SU-DHL-6 (cell line): ENCODE measurements around the gene GPRIN3.

Experiments
- H2AFZ ChIP-seq: fragments of 200-600 bp; sonication (generic); 2 replicates; pipeline ENCODE4 v1.6.1; 2014; ENCODE audit warnings: low read depth, mild to moderate bottlenecking, moderate library complexity, mixed read lengths, antibody characterized with exemption, low read length; ENCODE audit not compliant: severe bottlenecking
- H3F3A ChIP-seq: fragments of 200-600 bp; shearing (Covaris generic); 2 replicates; pipeline ENCODE4 v1.6.0; 2016; ENCODE audit warnings: antibody characterized with exemption, mild to moderate bottlenecking; ENCODE audit not compliant: insufficient read depth
- H3K27ac ChIP-seq: fragments of 200-600 bp; sonication (generic); 2 replicates; pipeline ENCODE4 v1.5.1; 2016; ENCODE audit warnings: low read depth, mild to moderate bottlenecking, low read length, moderate library complexity, mixed read lengths
- H3K27me3 ChIP-seq: fragments of 200-600 bp; sonication (generic), shearing (Covaris generic); 2 replicates; pipeline ENCODE4 v1.6.0; 2014; ENCODE audit warnings: mild to moderate bottlenecking, low read length
- H3K36me3 ChIP-seq: fragments of 200-600 bp; sonication (generic); 2 replicates; pipeline ENCODE4 v1.6.1; 2014; ENCODE audit warnings: mild to moderate bottlenecking, low read length, mixed read lengths
- H3K4me2 ChIP-seq: fragments of 300-600, 200-600 bp; shearing (Covaris generic), sonication (generic); 2 replicates; pipeline ENCODE4 v1.6.0; 2014; ENCODE audit warnings: low read length, low read depth, mild to moderate bottlenecking; ENCODE audit not compliant: poor library complexity, severe bottlenecking
- H3K4me3 ChIP-seq: fragments of 200-600 bp; sonication (generic); 2 replicates; pipeline ENCODE4 v1.5.1; 2014; ENCODE audit warnings: antibody characterized with exemption, low read length, mild to moderate bottlenecking, mixed read lengths; ENCODE audit not compliant: insufficient read depth, poor library complexity, severe bottlenecking
- H3K79me2 ChIP-seq: fragments of 200-600 bp; sonication (generic); 2 replicates; pipeline ENCODE4 v1.6.1; 2014; ENCODE audit warnings: mild to moderate bottlenecking, low read length, moderate library complexity; ENCODE audit not compliant: insufficient read depth
- H3K9ac ChIP-seq: fragments of 200-600 bp; sonication (generic); 2 replicates; pipeline ENCODE4 v1.7.0; 2014; ENCODE audit warnings: mild to moderate bottlenecking, low read length
- H3K9me2 ChIP-seq: fragments of 200-600 bp; sonication (generic); replicated peaks from 2 replicates; pipeline ENCODE4 v1.6.1; 2014; ENCODE audit warnings: low read length; ENCODE audit not compliant: insufficient read depth
- H3K9me3 ChIP-seq: fragments of 200-600 bp; sonication (generic); 2 replicates; pipeline ENCODE4 v1.6.1; 2014; ENCODE audit warnings: low read length, mixed read lengths; ENCODE audit not compliant: insufficient read depth
- H4K20me1 ChIP-seq: fragments of 200-600 bp; sonication (generic); 2 replicates; pipeline ENCODE4 v1.6.1; 2014; ENCODE audit warnings: low read depth, mild to moderate bottlenecking, antibody characterized with exemption, low read length, moderate library complexity, mixed read lengths
- EZH2phosphoT487 ChIP-seq: fragments of 200-600 bp; sonication (generic), shearing (Covaris generic); conservative IDR thresholded peaks from 2 replicates; pipeline ENCODE4 v1.6.1; 2018; ENCODE audit warnings: mild to moderate bottlenecking, antibody characterized with exemption, low read length, moderate library complexity, mixed read lengths
- TF ChIP-seq, protein P1 (sequence below): fragments of 200-600 bp; sonication (generic); IDR thresholded peaks from one replicate; pipeline ENCODE4 v1.5.1; 2017; ENCODE audit warnings: antibody characterized with exemption, mild to moderate bottlenecking, low read length, moderate library complexity; ENCODE audit not compliant: insufficient read depth, poor library complexity, severe bottlenecking

GPRIN3 gene

DNA sequence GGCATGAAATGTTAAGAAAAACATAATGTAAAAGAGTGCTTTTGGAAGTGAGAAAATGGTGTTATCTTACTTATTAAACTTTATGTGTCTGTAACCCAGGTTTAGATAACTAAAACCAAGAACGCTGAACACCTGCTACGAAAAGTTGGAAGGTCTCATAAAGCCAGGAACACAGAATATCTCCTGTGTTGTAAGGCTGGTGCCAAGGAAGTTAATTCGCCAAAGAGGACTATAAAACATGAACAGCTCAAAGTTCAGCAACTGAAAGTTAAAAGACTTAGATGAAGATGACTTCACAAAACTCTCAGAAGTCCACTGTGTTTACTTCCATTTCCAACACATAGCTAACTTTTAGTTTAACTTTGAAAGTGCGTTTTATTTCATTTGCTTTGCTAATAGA lies 54.3 kb downstream of the GPRIN3 start:
- Histone ChIP-seq H3F3A (no peaks in the 10 kb centered on the region), H3K27me3 (no peaks in the 10 kb centered on the region), H3K9me2 (no peaks in the 10 kb centered on the region), H3K9me3 (no peaks in the 10 kb centered on the region), H4K20me1 (no peaks in the 10 kb centered on the region), H3K36me3 (no peaks in the 10 kb centered on the region), H3K9ac (no peak overlapping the region), H2AFZ (no peak overlapping the region), H3K4me3 (no peak overlapping the region), H3K4me2 (no peak overlapping the region), H3K27ac (no peak overlapping the region), H3K79me2 (no peaks in the 10 kb centered on the region)
- no peak for TF ChIP-seq EZH2phosphoT487
- TF ChIP-seq, protein P1, sequence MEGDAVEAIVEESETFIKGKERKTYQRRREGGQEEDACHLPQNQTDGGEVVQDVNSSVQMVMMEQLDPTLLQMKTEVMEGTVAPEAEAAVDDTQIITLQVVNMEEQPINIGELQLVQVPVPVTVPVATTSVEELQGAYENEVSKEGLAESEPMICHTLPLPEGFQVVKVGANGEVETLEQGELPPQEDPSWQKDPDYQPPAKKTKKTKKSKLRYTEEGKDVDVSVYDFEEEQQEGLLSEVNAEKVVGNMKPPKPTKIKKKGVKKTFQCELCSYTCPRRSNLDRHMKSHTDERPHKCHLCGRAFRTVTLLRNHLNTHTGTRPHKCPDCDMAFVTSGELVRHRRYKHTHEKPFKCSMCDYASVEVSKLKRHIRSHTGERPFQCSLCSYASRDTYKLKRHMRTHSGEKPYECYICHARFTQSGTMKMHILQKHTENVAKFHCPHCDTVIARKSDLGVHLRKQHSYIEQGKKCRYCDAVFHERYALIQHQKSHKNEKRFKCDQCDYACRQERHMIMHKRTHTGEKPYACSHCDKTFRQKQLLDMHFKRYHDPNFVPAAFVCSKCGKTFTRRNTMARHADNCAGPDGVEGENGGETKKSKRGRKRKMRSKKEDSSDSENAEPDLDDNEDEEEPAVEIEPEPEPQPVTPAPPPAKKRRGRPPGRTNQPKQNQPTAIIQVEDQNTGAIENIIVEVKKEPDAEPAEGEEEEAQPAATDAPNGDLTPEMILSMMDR = no peak

DNA sequence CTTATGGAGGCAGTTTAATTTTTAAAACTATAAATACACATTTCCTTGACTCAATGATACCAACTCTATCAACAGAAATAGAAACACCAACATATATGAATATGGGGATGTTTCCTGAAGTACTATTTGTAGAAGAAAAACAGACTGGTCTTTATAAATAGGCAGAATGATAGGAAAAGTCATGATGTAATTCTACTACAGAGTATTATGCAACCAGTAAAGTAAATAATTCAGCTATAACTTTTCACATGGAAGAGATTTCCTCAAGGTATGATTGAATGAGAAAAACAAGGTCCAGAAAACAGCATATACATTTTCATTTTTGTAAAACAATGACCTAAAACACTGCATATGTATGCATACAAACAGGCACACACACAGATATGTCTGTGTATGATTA lies 56.2 kb downstream of the GPRIN3 start:
- H3K9ac ChIP-seq = no peak overlapping the region
- no peaks in the 10 kb centered on the region for H3K27me3 ChIP-seq
- H3F3A ChIP-seq = no peaks in the 10 kb centered on the region
- no peak overlapping the region for H3K4me3 ChIP-seq
- no peak overlapping the region for H2AFZ ChIP-seq
- H4K20me1 ChIP-seq = no peaks in the 10 kb centered on the region
- no peaks in the 10 kb centered on the region for H3K9me3 ChIP-seq
- H3K4me2 ChIP-seq = no peak overlapping the region
- H3K36me3 ChIP-seq = no peaks in the 10 kb centered on the region
- H3K9me2 ChIP-seq = no peaks in the 10 kb centered on the region
- no peaks in the 10 kb centered on the region for H3K79me2 ChIP-seq
- TF ChIP-seq, protein P1 = no peak
- no peak for TF ChIP-seq EZH2phosphoT487
- H3K27ac ChIP-seq = no peak overlapping the region

DNA sequence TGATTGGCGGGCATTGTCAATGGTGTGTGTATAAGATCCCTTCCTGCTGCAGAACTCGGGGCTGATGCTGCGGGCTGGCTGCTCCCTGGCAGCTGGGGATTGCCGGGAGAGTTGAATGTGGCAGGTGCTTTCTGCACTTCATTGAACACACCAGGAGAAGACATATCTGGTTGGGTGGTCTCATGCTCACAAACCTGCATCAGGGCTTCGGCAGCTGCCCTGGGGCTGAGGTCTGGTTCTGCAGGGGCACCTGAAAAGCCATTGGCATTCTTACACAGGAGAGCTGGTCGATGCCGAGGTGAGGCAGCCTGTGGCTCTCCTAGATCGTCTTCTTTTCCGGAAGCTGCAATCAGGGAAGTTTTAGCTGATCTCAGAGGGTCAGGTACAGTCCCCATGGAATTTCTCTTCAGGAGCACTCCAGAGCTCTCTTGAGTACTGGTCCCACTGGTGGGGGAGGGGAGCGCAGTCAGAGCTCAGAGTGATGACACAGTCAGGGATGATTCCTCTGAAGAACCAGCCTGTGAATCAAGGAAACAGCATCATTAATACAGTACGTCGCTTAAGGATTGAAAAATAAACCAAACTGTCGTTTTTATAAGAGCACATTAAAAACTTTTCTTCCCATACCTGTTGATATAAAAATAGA lies 57.8 kb downstream of the GPRIN3 start:
- no peak overlapping the region for H2AFZ ChIP-seq
- no peaks in the 10 kb centered on the region for H3K36me3 ChIP-seq
- TF ChIP-seq EZH2phosphoT487 = no peak
- TF ChIP-seq, protein P1 = no peak
- H3K4me2 ChIP-seq = no peak overlapping the region
- H3K27me3 ChIP-seq = no peaks in the 10 kb centered on the region
- no peaks in the 10 kb centered on the region for H3K79me2 ChIP-seq
- no peaks in the 10 kb centered on the region for H3F3A ChIP-seq
- no peaks in the 10 kb centered on the region for H4K20me1 ChIP-seq
- H3K9ac ChIP-seq = no peak overlapping the region
- H3K27ac ChIP-seq = no peak overlapping the region
- no peak overlapping the region for H3K4me3 ChIP-seq
- H3K9me3 ChIP-seq = no peaks in the 10 kb centered on the region
- H3K9me2 ChIP-seq = no peaks in the 10 kb centered on the region
